Left lung (tissue), 14 donors: ENCODE results near the gene APLP2. TPM values are rescaled to one million over a fixed set of nuclear protein-coding genes. Genes with fewer than 3 reads are reported as not detected.
"Not testable (repeated sequence)": the region's sequence is repeated elsewhere in the genome, so short reads cannot be mapped to it uniquely, and the experiment has no call there.

Source experiments
- ATAC-seq: fragments of 200-7000 bp; cut with Tn5 transposase; one replicate; pipeline ENCODE4 v1.9.1; 2020; ENCODE audit warnings: moderate library complexity
- DNase-seq, 4 donors: peaks; one replicate each; pipeline ENCODE4 v3.0.0-alpha.2; 2013 to 2020
- H3K27ac ChIP-seq, 2 donors: fragments of 200-600 bp; sonication (generic) in 1 of 2; one replicate each; pipeline versions ENCODE4 v1.5.0 to v1.8.0; 2020 to 2021
- H3K27me3 ChIP-seq, 2 donors: fragments of 200-600 bp; sonication (generic) in 1 of 2; one replicate each; pipeline versions ENCODE4 v1.5.0 to v1.8.0; 2020 to 2021
- H3K36me3 ChIP-seq, 2 donors: fragments of 200-600 bp; sonication (generic) in 1 of 2; one replicate each; pipeline versions ENCODE4 v1.5.0 to v1.8.0; 2020 to 2021
- H3K4me1 ChIP-seq, 2 donors: fragments of 200-600 bp; one replicate each; pipeline ENCODE4 v1.8.0; 2021
- H3K4me3 ChIP-seq, 2 donors: fragments of 200-600 bp; sonication (generic) in 1 of 2; one replicate each; pipeline versions ENCODE4 v1.5.0 to v1.8.0; 2020 to 2021; ENCODE audit warnings: mild to moderate bottlenecking in 1 of 2
- H3K9me3 ChIP-seq, 2 donors: fragments of 200-600 bp; sonication (generic) in 1 of 2; one replicate each; pipeline versions ENCODE4 v1.5.0 to v1.8.0; 2020 to 2021
- intact Hi-C, 2 donors: fragments of 100-400 bp; cut with DNase I; formaldehyde crosslinking; loops; one replicate each; pipeline versions ENCODE4 v1.11.2 to v1.14.2; 2022
- long read RNA-seq, 12 donors: library from polyadenylated mRNA in 2 of 12; unstranded in 2 of 12; transcript quantifications; one replicate each; pipeline ENCODE4 v2.0.0 and lab custom pipeline, GENCODE V29; 2019 to 2026
- polyA plus RNA-seq, 6 donors: library from polyadenylated mRNA; unstranded; fragments of 120-200 nt; gene quantifications; one replicate each; pipeline ENCODE4 v1.2.1, GENCODE V29; 2013; ENCODE audit not compliant: insufficient read length in 6 of 6
- total RNA-seq, 2 donors: library from RNA; stranded (reverse); fragmentation: NEBNext Ultra II Directional; extraction: Animal tissue kit (Norgen Biotek cat#: 25700); gene quantifications; one replicate each; pipeline ENCODE4 v1.2.1, GENCODE V29; 2021
- TF ChIP-seq, protein P1 (sequence below), 2 donors: fragments of 200-600 bp; sonication (generic) in 1 of 2; IDR thresholded peaks; one replicate each; pipeline versions ENCODE4 v1.5.0 to v1.8.0; 2021; ENCODE audit warnings: antibody characterized with exemption in 2 of 2
- donor health status: DM: no; HTN: yes; CAD: no.
- donor health status: DM: no; HTN: no; CAD: no.

Gene APLP2
- 100 to 1,000 TPM; 428 to 646 TPM for total RNA-seq
- 100 to 1,000 TPM; 405 to 520 (median 486) TPM for polyA plus RNA-seq
- long read RNA-seq, donor 1, transcript APLP2-210 (16 exons, 2,530 nt), result minor isoform, 19 of 362 reads
- long read RNA-seq, donor 1, transcript APLP2-207 (2 exons, 1,590 nt), result minor isoform, 14 of 362 reads
- long read RNA-seq, donor 1, transcript APLP2-203 (17 exons, 3,270 nt), result major isoform, 29 of 362 reads
- long read RNA-seq, donor 1, transcript APLP2-215 (3 exons, 1,322 nt), result minor isoform, 15 of 362 reads
- long read RNA-seq, donor 1, partial matches to known transcripts, result 281 of 362 reads
- long read RNA-seq, donor 1, other reads (novel, unspliced or antisense), result 0 of 362 reads
- long read RNA-seq, donor 2, transcript APLP2-215 (3 exons, 1,322 nt), result minor isoform, 11 of 238 reads
- long read RNA-seq, donor 2, transcript APLP2-207 (2 exons, 1,590 nt), result minor isoform, 5 of 238 reads
- long read RNA-seq, donor 2, transcript APLP2-210 (16 exons, 2,530 nt), result minor isoform, 7 of 238 reads
- long read RNA-seq, donor 2, transcript APLP2-203 (17 exons, 3,270 nt), result major isoform, 12 of 238 reads
- long read RNA-seq, donor 2, partial matches to known transcripts, result 199 of 238 reads
- long read RNA-seq, donor 2, other reads (novel, unspliced or antisense), result 0 of 238 reads
- long read RNA-seq, donor 3, transcript APLP2-210 (16 exons, 2,530 nt), result minor isoform, 14 of 79 reads
- long read RNA-seq, donor 3, transcript APLP2-203 (17 exons, 3,270 nt), result major isoform, 21 of 79 reads
- long read RNA-seq, donor 3, transcript APLP2-207 (2 exons, 1,590 nt), result minor isoform, 6 of 79 reads
- long read RNA-seq, donor 3, partial matches to known transcripts, result 34 of 79 reads
- long read RNA-seq, donor 3, other reads (novel, unspliced or antisense), result 0 of 79 reads
- long read RNA-seq, donor 4, transcript APLP2-210 (16 exons, 2,530 nt), result minor isoform, 9 of 449 reads
- long read RNA-seq, donor 4, transcript APLP2-203 (17 exons, 3,270 nt), result major isoform, 22 of 449 reads
- long read RNA-seq, donor 4, partial matches to known transcripts, result 383 of 449 reads
- long read RNA-seq, donor 4, other reads (novel, unspliced or antisense), result 26 of 449 reads
- long read RNA-seq, donor 5, transcript APLP2-210 (16 exons, 2,530 nt), result minor isoform, 15 of 216 reads
- long read RNA-seq, donor 5, transcript APLP2-215 (3 exons, 1,322 nt), result minor isoform, 8 of 216 reads
- long read RNA-seq, donor 5, transcript APLP2-203 (17 exons, 3,270 nt), result major isoform, 28 of 216 reads
- long read RNA-seq, donor 5, transcript APLP2-218 (2 exons, 584 nt), result minor isoform, 6 of 216 reads
- long read RNA-seq, donor 5, partial matches to known transcripts, result 152 of 216 reads
- long read RNA-seq, donor 5, other reads (novel, unspliced or antisense), result 0 of 216 reads
- long read RNA-seq, donor 6, transcript APLP2-210 (16 exons, 2,530 nt), result minor isoform, 12 of 113 reads
- long read RNA-seq, donor 6, transcript APLP2-215 (3 exons, 1,322 nt), result minor isoform, 6 of 113 reads
- long read RNA-seq, donor 6, transcript APLP2-203 (17 exons, 3,270 nt), result major isoform, 16 of 113 reads
- long read RNA-seq, donor 6, partial matches to known transcripts, result 71 of 113 reads
- long read RNA-seq, donor 6, other reads (novel, unspliced or antisense), result 0 of 113 reads
- long read RNA-seq, donor 7, transcript APLP2-215 (3 exons, 1,322 nt), result minor isoform, 12 of 57 reads
- long read RNA-seq, donor 7, transcript APLP2-203 (17 exons, 3,270 nt), result major isoform, 16 of 57 reads
- long read RNA-seq, donor 7, transcript APLP2-210 (16 exons, 2,530 nt), result minor isoform, 9 of 57 reads
- long read RNA-seq, donor 7, partial matches to known transcripts, result 17 of 57 reads
- long read RNA-seq, donor 7, other reads (novel, unspliced or antisense), result 0 of 57 reads
- long read RNA-seq, donor 8, transcript APLP2-215 (3 exons, 1,322 nt), result minor isoform, 19 of 181 reads
- long read RNA-seq, donor 8, transcript APLP2-210 (16 exons, 2,530 nt), result minor isoform, 16 of 181 reads
- long read RNA-seq, donor 8, transcript APLP2-203 (17 exons, 3,270 nt), result major isoform, 24 of 181 reads
- long read RNA-seq, donor 8, transcript APLP2-207 (2 exons, 1,590 nt), result minor isoform, 7 of 181 reads
- long read RNA-seq, donor 8, partial matches to known transcripts, result 108 of 181 reads
- long read RNA-seq, donor 8, other reads (novel, unspliced or antisense), result 0 of 181 reads
- long read RNA-seq, donor 9, result 0 reads
- long read RNA-seq, donor 10, partial matches to known transcripts, result 108 of 118 reads
- long read RNA-seq, donor 10, other reads (novel, unspliced or antisense), result 6 of 118 reads
- long read RNA-seq, donor 11, transcript APLP2-210 (16 exons, 2,530 nt), result minor isoform, 6 of 475 reads
- long read RNA-seq, donor 11, transcript APLP2-203 (17 exons, 3,270 nt), result major isoform, 13 of 475 reads
- long read RNA-seq, donor 11, transcript APLP2-207 (2 exons, 1,590 nt), result minor isoform, 9 of 475 reads
- long read RNA-seq, donor 11, transcript APLP2-201 (18 exons, 3,727 nt), result minor isoform, 5 of 475 reads
- long read RNA-seq, donor 11, partial matches to known transcripts, result 423 of 475 reads
- long read RNA-seq, donor 11, other reads (novel, unspliced or antisense), result 11 of 475 reads
- long read RNA-seq, donor 12, transcript APLP2-210 (16 exons, 2,530 nt), result minor isoform, 17 of 208 reads
- long read RNA-seq, donor 12, transcript APLP2-203 (17 exons, 3,270 nt), result major isoform, 29 of 208 reads
- long read RNA-seq, donor 12, transcript APLP2-215 (3 exons, 1,322 nt), result minor isoform, 8 of 208 reads
- long read RNA-seq, donor 12, partial matches to known transcripts, result 147 of 208 reads
- long read RNA-seq, donor 12, other reads (novel, unspliced or antisense), result 0 of 208 reads

DNA sequence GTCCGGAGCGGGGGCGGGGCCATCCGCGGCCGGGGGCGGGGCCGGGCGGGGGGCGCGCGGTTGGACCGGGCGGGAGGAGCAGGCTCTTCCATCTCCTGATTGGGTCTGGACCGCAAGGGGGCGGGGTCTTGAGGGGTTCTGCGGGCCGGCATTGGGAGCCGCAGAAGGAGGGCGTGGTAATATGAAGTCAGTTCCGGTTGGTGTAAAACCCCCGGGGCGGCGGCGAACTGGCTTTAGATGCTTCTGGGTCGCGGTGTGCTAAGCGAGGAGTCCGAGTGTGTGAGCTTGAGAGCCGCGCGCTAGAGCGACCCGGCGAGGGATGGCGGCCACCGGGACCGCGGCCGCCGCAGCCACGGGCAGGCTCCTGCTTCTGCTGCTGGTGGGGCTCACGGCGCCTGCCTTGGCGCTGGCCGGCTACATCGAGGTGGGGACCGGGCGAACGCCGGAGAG lies at the start of gene APLP2:
APLP2 (plus strand) TSS at position 236 of the 450 bp plus-strand sequence; CDS start at position 320, 84 bp downstream.
- no peaks in the 10 kb centered on the region for H3K9me3 ChIP-seq
- TF ChIP-seq, protein P1, sequence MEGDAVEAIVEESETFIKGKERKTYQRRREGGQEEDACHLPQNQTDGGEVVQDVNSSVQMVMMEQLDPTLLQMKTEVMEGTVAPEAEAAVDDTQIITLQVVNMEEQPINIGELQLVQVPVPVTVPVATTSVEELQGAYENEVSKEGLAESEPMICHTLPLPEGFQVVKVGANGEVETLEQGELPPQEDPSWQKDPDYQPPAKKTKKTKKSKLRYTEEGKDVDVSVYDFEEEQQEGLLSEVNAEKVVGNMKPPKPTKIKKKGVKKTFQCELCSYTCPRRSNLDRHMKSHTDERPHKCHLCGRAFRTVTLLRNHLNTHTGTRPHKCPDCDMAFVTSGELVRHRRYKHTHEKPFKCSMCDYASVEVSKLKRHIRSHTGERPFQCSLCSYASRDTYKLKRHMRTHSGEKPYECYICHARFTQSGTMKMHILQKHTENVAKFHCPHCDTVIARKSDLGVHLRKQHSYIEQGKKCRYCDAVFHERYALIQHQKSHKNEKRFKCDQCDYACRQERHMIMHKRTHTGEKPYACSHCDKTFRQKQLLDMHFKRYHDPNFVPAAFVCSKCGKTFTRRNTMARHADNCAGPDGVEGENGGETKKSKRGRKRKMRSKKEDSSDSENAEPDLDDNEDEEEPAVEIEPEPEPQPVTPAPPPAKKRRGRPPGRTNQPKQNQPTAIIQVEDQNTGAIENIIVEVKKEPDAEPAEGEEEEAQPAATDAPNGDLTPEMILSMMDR (IDR thresholded peaks at IDR 0.05), result no peak
- peak; percentile 87 for ATAC-seq

DNA sequence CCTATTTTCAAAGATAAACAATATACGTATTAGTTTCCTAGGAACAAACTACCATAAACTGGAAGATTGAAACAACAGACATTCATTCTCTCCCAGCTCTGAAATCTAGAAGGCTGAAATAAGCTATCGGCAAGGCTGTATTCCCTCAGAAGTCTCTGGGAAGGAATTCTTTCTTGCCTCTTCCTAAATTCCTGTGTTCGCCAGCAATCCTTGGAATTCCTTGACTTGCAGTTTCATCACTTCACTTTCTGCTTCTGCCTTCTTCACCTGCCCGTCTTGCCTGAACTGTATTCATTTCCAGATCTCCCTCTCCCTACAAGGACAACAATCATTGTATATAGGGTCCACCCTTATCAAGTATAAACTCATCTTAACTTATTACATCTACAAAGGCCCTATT lies 49.4 kb upstream of the APLP2 start:
- no peak for ATAC-seq

More for the DNA sequence above, at the start of gene APLP2:
- intact Hi-C loops, result loop anchor here in 1 of 2 donors (10.0 kb wide), 1 partner anchor 65 kb away; the partner anchor contains the start of gene PRDM10
- Histone ChIP-seq H3K36me3 (no peaks in the 10 kb centered on the region), H3K4me3 (peak within 1 kb of the TSS; percentile 67 to 79), H3K27me3 (no peaks in the 10 kb centered on the region), H3K4me1 (peaks cover 7 to 38% of the 10 kb centered on the region in 2 donors), H3K27ac (peak within 1 kb of the TSS; percentile 93 to 96)
- DNase-seq, result peak; percentile 98 to 100 (median 98)

DNA sequence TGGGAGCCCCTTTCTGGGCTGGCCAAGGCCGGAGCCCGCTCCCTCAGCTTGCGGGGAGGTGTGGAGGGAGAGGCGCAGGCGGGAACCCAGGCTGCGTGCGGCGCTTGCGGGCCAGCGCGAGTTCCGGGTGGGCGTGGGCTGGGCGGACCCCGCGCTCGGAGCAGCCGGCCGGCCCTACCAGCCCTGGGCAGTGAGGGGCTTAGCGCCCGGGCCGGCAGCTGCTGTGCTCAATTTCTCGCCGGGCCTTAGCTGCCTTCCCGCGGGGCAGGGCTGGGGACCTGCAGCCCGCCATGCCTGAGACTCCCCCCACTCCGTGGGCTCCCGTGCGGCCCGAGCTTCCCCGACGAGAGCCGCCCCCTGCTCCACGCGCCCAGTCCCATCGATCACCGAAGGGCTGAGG lies 48.1 kb upstream of the APLP2 start:
- DNase-seq, H3K4me1 ChIP-seq, H3K36me3 ChIP-seq, H3K9me3 ChIP-seq, ATAC-seq, H3K27ac ChIP-seq, intact Hi-C loops, H3K27me3 ChIP-seq, H3K4me3 ChIP-seq: not testable (repeated sequence)

More for the DNA sequence above, 49.4 kb upstream of the APLP2 start:
- Histone ChIP-seq H3K27ac (no peak overlapping the region), H3K4me3 (no peak overlapping the region), H3K27me3 (no peaks in the 10 kb centered on the region), H3K9me3 (no peaks in the 10 kb centered on the region), H3K36me3 (no peaks in the 10 kb centered on the region), H3K4me1 (no peaks in the 10 kb centered on the region)
- no peak for DNase-seq
- TF ChIP-seq, protein P1 (IDR thresholded peaks at IDR 0.05), result no peak
- intact Hi-C loops, result no loop called here

DNA sequence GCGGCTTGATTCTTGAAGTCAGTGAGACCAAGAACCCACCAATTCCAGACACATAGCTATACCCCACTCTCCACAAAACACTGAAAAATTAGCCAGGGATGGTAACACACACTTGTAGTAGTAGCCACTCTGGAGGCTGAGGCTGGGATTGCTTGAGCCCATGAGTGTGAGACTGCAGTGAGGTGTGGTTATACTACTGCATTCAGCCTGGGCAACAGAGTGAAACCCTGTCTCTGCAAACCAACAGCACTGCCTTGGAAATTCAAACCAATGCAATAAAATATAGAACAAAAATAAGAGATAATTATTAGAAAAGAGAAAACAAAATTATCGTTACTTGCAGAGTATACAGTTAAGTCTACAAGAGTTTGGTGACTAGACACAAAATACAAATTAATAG lies 46.9 kb upstream of the APLP2 start:
- intact Hi-C loops, result no loop called here
- TF ChIP-seq, protein P1 (IDR thresholded peaks at IDR 0.05), result no peak
- Histone ChIP-seq H3K27me3 (no peaks in the 10 kb centered on the region), H3K4me1 (no peaks in the 10 kb centered on the region), H3K4me3 (no peak overlapping the region), H3K27ac (no peak overlapping the region), H3K36me3 (no peaks in the 10 kb centered on the region), H3K9me3 (no peaks in the 10 kb centered on the region)
- DNase-seq (no peak), ATAC-seq (no peak)
